Fibroblast of the aortic adventitia (primary cell): ENCODE measurements around the gene TBPL1. TPM values are rescaled to one million over a fixed set of nuclear protein-coding genes. Genes with fewer than 3 reads are reported as not detected.

Source experiments
- DNase-seq: peaks from one replicate; pipeline ENCODE4 v3.0.0-alpha.2; 2010; ENCODE audit warnings: low read depth
- H3K4me3 ChIP-seq: 2 replicates; pipeline ENCODE4 v1.5.1; 2011; ENCODE audit warnings: low read depth, mild to moderate bottlenecking, control low read depth, low read length, moderate library complexity
- CTCF ChIP-seq: IDR thresholded peaks from 2 replicates; pipeline ENCODE4 v1.5.1; 2011; ENCODE audit warnings: mild to moderate bottlenecking, low read length, control low read depth, inconsistent platforms; ENCODE audit not compliant: insufficient read depth
- total RNA-seq: library from RNA; depleted of rRNA; stranded (reverse); fragments of >200 nt; gene quantifications from 2 replicates; pipeline ENCODE4 v1.2.3, GENCODE V29; 2012; ENCODE audit warnings: low replicate concordance

Gene TBPL1
- total RNA-seq, 1 donor = 30.2 TPM

- no peak for DNase-seq
- H3K4me3 ChIP-seq = no peak overlapping the region
- TF ChIP-seq CTCF = no peak
Observed at GRCh38 chr6:133995758-133996157, 42.7 kb downstream of the TBPL1 start.

- TF ChIP-seq CTCF = no peak
- no peak for DNase-seq
- no peak overlapping the region for H3K4me3 ChIP-seq
Observed at GRCh38 chr6:133997267-133997666, 44.2 kb downstream of the TBPL1 start.

- TF ChIP-seq CTCF = no peak
Observed at GRCh38 chr6:133999305-133999704, 46.3 kb downstream of the TBPL1 start.

GRCh38 chr6:134000443-134000842 lies 47.4 kb downstream of the TBPL1 start:
- TF ChIP-seq CTCF = no peak
- no peak overlapping the region for H3K4me3 ChIP-seq
- no peak for DNase-seq

More at GRCh38 chr6:133999305-133999704, 46.3 kb downstream of the TBPL1 start:
- no peak overlapping the region for H3K4me3 ChIP-seq
- DNase-seq = no peak

- no peak for TF ChIP-seq CTCF
- H3K4me3 ChIP-seq = no peak overlapping the region
- no peak for DNase-seq
Observed at GRCh38 chr6:134002821-134003220, 49.8 kb downstream of the TBPL1 start.

GRCh38 chr6:134003542-134003951 lies 50.5 kb downstream of the TBPL1 start:
- DNase-seq = peak; percentile 31
- no peak for TF ChIP-seq CTCF
- H3K4me3 ChIP-seq = no peak overlapping the region

- no peak for TF ChIP-seq CTCF
- no peak for DNase-seq
- no peak overlapping the region for H3K4me3 ChIP-seq
Observed at GRCh38 chr6:134004714-134005113, 51.7 kb downstream of the TBPL1 start.
